ENCODE data around the gene PRUNE2.

PRUNE2 gene

DNA sequence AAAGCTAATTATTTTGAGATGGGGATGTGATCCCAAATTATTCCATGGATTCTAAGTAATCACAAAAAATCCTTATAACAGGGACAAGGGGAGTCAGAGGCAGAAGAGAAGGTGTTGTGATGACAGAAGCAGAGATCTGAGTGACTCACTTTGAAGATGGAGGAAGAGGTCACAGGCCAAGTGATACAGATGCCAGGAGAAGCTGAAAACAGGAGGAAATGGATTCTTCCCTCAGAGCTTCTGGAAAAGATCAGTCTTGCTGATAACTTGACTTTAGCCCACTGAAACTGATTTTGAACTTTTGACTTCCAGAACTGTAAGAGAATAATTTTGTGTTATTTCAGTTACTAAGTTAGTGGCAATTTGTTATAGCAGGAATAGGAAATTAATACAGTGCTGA, 341.6 kb downstream of the PRUNE2 start:
- DNase-seq, result peak in 1 of 3 donors; percentile 35

DNA sequence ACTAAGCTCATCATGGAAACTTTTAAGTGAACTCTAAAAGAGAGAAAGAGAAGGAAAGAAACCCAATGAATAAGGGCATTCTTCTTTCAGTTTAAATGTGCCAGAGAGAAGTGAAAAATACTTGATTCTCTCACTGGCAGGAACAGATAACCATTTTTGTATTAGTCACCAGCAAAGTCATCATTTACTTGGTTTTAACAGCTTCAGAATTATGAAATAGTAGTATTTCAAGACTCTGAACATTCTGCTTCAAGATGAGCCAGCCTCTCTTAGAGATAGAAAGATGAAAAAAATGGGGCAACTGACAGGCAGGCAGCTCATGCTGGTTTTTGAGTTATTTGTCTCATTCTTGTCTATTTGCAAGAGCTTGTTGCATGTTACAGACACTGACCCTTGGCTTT, 343.4 kb downstream of the PRUNE2 start:
- peak; percentile 68 to 96 (median 93) for DNase-seq

DNA sequence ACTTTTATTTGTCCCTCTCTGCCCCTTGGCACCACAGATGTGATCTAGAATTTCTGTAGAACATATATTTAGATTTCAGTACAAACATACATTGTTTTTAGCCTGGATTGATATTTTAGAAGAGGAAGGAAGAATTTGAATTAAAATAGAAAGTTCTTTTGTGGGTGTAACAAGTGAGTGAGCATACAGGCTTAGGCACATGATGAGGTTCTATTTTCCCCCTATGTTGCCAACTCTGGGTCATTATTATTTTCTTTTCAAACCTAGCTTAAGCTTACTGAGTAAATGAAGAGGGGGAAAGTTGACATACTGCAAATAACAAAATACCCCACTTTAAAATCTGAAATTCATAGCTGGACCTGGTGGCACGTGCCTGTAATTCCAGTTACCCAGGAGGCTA, 344.0 kb downstream of the PRUNE2 start:
- DNase-seq, result peak in 2 of 3 donors; percentile 48 to 52

Measured in suppressor macrophage treated with lipopolysaccharide for 1 hour (primary cell).